Measurements from ENCODE around the gene RPTOR. TPM values are rescaled to one million over a fixed set of nuclear protein-coding genes. Genes with fewer than 3 reads are reported as not detected.

RPTOR gene
- total RNA-seq, 1 experiment from 2014 or later: 58.0 TPM

DNA sequence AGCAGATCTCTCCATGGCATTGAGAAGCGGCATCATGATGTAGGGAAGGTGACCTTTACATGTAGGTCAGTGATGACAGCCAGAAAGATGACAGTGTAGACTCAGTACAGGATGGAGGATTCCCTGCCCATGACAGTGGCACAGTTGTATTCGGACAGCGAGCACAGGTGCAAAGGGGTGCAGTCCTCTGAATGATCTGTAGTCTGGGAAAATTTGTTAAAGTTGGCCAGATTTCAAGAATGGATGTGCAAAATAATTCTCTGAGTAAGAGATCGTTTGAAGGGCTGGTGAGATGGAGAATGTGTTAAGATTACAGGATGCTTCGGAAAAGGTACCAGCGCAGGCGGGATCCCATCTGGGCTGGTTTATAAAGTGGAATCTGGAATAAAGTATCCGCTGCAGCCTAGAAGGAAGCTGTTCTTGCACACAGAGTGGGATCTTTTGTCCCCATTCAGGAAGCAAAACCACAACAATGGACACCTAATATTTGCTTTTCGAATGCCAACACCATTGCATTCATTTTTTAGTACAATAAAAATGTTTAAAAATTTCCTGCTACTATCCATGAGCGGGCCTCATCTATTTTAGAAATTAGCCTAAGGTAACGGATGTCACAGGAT, 101.2 kb downstream of the RPTOR start:
- Histone ChIP-seq H3K36me3 (ENCODE audit: control insufficient read depth, insufficient read depth, low read length) (no peaks in the 10 kb centered on the region), H3K27ac (ENCODE audit: low read length) (no peak overlapping the region), H3K4me3 (ENCODE audit: low read depth in 2 of 2, low read length in 2 of 2) (no peak overlapping the region), H3K27me3 (ENCODE audit: control insufficient read depth, insufficient read depth, low read length) (no peaks in the 10 kb centered on the region), H3K9me3 (ENCODE audit: control insufficient read depth, insufficient read depth, low read depth, low read length) (no peaks in the 10 kb centered on the region), H3K4me1 (ENCODE audit: control insufficient read depth, insufficient read depth, low read length) (peaks cover 2% of the 10 kb centered on the region; the same call in 1 of the 2 replicates)
- ATAC-seq (no peak), DNase-seq (ENCODE audit: low read depth, low spot score) (no peak)
- no TSS peak for BruUV-seq (replicated peaks)
- intact Hi-C loops (cut with micrococcal nuclease; ENCODE audit: unreplicated experiment) (no loop called here), in situ Hi-C loops (cut with HindIII; ENCODE audit: low pct_unique_long_range_greater_than_20kb, low sequenced_read_pairs) (no loop called here)
- TF ChIP-seq SIN3A (IDR thresholded peaks at IDR 0.05; ENCODE audit: borderline replicate concordance, insufficient read depth, low read depth, low read length) (no peak), TCF7L2 (IDR thresholded peaks at IDR 0.05; ENCODE audit: low read depth, low read length) (no peak), POLR2AphosphoS5 (IDR thresholded peaks at IDR 0.05; ENCODE audit: low read depth, low read length) (no peak)
- TF ChIP-seq, protein P1, sequence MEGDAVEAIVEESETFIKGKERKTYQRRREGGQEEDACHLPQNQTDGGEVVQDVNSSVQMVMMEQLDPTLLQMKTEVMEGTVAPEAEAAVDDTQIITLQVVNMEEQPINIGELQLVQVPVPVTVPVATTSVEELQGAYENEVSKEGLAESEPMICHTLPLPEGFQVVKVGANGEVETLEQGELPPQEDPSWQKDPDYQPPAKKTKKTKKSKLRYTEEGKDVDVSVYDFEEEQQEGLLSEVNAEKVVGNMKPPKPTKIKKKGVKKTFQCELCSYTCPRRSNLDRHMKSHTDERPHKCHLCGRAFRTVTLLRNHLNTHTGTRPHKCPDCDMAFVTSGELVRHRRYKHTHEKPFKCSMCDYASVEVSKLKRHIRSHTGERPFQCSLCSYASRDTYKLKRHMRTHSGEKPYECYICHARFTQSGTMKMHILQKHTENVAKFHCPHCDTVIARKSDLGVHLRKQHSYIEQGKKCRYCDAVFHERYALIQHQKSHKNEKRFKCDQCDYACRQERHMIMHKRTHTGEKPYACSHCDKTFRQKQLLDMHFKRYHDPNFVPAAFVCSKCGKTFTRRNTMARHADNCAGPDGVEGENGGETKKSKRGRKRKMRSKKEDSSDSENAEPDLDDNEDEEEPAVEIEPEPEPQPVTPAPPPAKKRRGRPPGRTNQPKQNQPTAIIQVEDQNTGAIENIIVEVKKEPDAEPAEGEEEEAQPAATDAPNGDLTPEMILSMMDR (IDR thresholded peaks at IDR 0.05): no peak
- TF ChIP-seq, protein P2, sequence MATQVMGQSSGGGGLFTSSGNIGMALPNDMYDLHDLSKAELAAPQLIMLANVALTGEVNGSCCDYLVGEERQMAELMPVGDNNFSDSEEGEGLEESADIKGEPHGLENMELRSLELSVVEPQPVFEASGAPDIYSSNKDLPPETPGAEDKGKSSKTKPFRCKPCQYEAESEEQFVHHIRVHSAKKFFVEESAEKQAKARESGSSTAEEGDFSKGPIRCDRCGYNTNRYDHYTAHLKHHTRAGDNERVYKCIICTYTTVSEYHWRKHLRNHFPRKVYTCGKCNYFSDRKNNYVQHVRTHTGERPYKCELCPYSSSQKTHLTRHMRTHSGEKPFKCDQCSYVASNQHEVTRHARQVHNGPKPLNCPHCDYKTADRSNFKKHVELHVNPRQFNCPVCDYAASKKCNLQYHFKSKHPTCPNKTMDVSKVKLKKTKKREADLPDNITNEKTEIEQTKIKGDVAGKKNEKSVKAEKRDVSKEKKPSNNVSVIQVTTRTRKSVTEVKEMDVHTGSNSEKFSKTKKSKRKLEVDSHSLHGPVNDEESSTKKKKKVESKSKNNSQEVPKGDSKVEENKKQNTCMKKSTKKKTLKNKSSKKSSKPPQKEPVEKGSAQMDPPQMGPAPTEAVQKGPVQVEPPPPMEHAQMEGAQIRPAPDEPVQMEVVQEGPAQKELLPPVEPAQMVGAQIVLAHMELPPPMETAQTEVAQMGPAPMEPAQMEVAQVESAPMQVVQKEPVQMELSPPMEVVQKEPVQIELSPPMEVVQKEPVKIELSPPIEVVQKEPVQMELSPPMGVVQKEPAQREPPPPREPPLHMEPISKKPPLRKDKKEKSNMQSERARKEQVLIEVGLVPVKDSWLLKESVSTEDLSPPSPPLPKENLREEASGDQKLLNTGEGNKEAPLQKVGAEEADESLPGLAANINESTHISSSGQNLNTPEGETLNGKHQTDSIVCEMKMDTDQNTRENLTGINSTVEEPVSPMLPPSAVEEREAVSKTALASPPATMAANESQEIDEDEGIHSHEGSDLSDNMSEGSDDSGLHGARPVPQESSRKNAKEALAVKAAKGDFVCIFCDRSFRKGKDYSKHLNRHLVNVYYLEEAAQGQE (IDR thresholded peaks at IDR 0.05; ENCODE audit: insufficient read depth in 1 of 2, low read depth in 2 of 2, low read length in 1 of 2): no peak
- ChIA-PET CTCF (no interaction called here), POLR2A (no interaction called here)

DNA sequence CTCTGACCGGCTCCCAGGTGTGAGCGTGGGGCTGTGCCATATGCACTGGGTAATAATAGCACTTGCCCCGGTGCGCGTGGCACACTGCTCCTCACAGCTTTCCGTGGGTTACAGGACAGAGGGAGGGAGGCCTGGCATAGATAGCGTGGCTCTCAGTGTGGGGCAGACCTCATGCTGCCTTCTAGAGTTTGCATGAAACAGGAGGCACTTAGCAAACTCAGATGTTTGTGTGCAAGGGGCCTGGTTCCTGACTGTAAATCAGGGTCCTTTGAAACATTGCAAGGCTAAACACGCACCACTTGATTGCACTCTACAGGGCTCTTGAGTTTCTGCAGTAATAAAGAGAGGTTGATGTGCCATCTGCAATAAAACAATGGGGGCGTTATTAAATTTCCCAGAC, 101.7 kb downstream of the RPTOR start:
- ChIA-PET POLR2A (no interaction called here), CTCF (no interaction called here)
- no peak overlapping the region for H3K4me3 ChIP-seq (ENCODE audit: low read depth in 2 of 2, low read length in 2 of 2)
- H3K36me3 ChIP-seq (ENCODE audit: control insufficient read depth, insufficient read depth, low read length): no peaks in the 10 kb centered on the region
- H3K27me3 ChIP-seq (ENCODE audit: control insufficient read depth, insufficient read depth, low read length): no peaks in the 10 kb centered on the region
- ATAC-seq: no peak
- peaks cover 2% of the 10 kb centered on the region; the same call in 1 of the 2 replicates for H3K4me1 ChIP-seq (ENCODE audit: control insufficient read depth, insufficient read depth, low read length)
- no peak overlapping the region for H3K27ac ChIP-seq (ENCODE audit: low read length)
- intact Hi-C loops (cut with micrococcal nuclease; ENCODE audit: unreplicated experiment) (no loop called here), in situ Hi-C loops (cut with HindIII; ENCODE audit: low pct_unique_long_range_greater_than_20kb, low sequenced_read_pairs) (no loop called here)
- DNase-seq (ENCODE audit: low read depth, low spot score): no peak
- no peaks in the 10 kb centered on the region for H3K9me3 ChIP-seq (ENCODE audit: control insufficient read depth, insufficient read depth, low read depth, low read length)
- BruUV-seq (replicated peaks): no TSS peak
- TF ChIP-seq POLR2AphosphoS5 (IDR thresholded peaks at IDR 0.05; ENCODE audit: low read depth, low read length): no peak
- TF ChIP-seq, protein P2 (IDR thresholded peaks at IDR 0.05; ENCODE audit: insufficient read depth in 1 of 2, low read depth in 2 of 2, low read length in 1 of 2): no peak
- TF ChIP-seq SIN3A (IDR thresholded peaks at IDR 0.05; ENCODE audit: borderline replicate concordance, insufficient read depth, low read depth, low read length): no peak
- TF ChIP-seq, protein P1 (IDR thresholded peaks at IDR 0.05): no peak
- TF ChIP-seq TCF7L2 (IDR thresholded peaks at IDR 0.05; ENCODE audit: low read depth, low read length): no peak
